HG03135 (cell line): ENCODE data around the gene MMAB.

Experiments
- ATAC-seq: cut with Tn5 transposase; IDR thresholded peaks from one replicate; pipeline ENCODE4 v1.9.1; 2021; ENCODE audit warnings: mild to moderate bottlenecking, moderate library complexity; ENCODE audit not compliant: unreplicated experiment

Gene MMAB

GRCh38 chr12:109560867-109561710, 12.2 kb downstream of the MMAB start:
- ATAC-seq = no peak

GRCh38 chr12:109559601-109560000, 13.7 kb downstream of the MMAB start:
- no peak for ATAC-seq

GRCh38 chr12:109559200-109559505, 14.2 kb downstream of the MMAB start:
- no peak for ATAC-seq

- no peak for ATAC-seq
Measured at GRCh38 chr12:109558374-109559199, 14.7 kb downstream of the MMAB start.

- no peak for ATAC-seq
Measured at GRCh38 chr12:109557805-109558204, 15.5 kb downstream of the MMAB start.

GRCh38 chr12:109557200-109557599, 16.1 kb downstream of the MMAB start:
- ATAC-seq = no peak

- ATAC-seq = no peak
Measured at GRCh38 chr12:109555431-109556315, 17.6 kb downstream of the MMAB start.

GRCh38 chr12:109554761-109555160, 18.5 kb downstream of the MMAB start:
- no peak for ATAC-seq

GRCh38 chr12:109553906-109554500, 19.3 kb downstream of the MMAB start:
- ATAC-seq = no peak

GRCh38 chr12:109553483-109553882, 19.8 kb downstream of the MMAB start:
- ATAC-seq = no peak

- ATAC-seq = no peak
Measured at GRCh38 chr12:109552971-109553370, 20.3 kb downstream of the MMAB start.

GRCh38 chr12:109551108-109551507, 22.2 kb downstream of the MMAB start:
- no peak for ATAC-seq

GRCh38 chr12:109550281-109550680, 23.0 kb downstream of the MMAB start:
- no peak for ATAC-seq

- ATAC-seq = no peak
Measured at GRCh38 chr12:109549613-109550270, 23.6 kb downstream of the MMAB start.

GRCh38 chr12:109548258-109548657, 25.0 kb downstream of the MMAB start:
- ATAC-seq = no peak

GRCh38 chr12:109547286-109547685, 26.0 kb downstream of the MMAB start:
- ATAC-seq = no peak

- ATAC-seq = no peak
Measured at GRCh38 chr12:109545826-109546225, 27.5 kb downstream of the MMAB start.

- no peak for ATAC-seq
Measured at GRCh38 chr12:109544955-109545531, 28.3 kb downstream of the MMAB start.

GRCh38 chr12:109542876-109543275, 30.4 kb downstream of the MMAB start:
- no peak for ATAC-seq

GRCh38 chr12:109542014-109542413, 31.3 kb downstream of the MMAB start:
- no peak for ATAC-seq
